ENCODE results near the gene SAFB2. TPM values are rescaled to one million over a fixed set of nuclear protein-coding genes. Genes with fewer than 3 reads are reported as not detected.

SAFB2 gene
- total RNA-seq, 6 donors from 2014 or later = 41.8 to 273 (median 94.5) TPM

- TF ChIP-seq POLR2AphosphoS5 (IDR thresholded peaks at IDR 0.05) = no peak
- no peaks in the 10 kb centered on the region for H3K27me3 ChIP-seq
- H3K36me3 ChIP-seq = peaks cover 69 to 100% (median 99%) of the 10 kb centered on the region in 4 donors
- WGBS, 2 donors = 95 to 97% methylated on average over 62 to 67 of the region's 67 CpGs
- H3K27ac ChIP-seq = no peak overlapping the region
- no peak overlapping the region for H3K4me3 ChIP-seq
- DNase-seq (peak in 1 of 2 donors; percentile 85), ATAC-seq (ENCODE audit: low FRiP score in 2 of 2) (no peak)
- H3K4me1 ChIP-seq = no peaks in the 10 kb centered on the region
- no peaks in the 10 kb centered on the region for H3K9me3 ChIP-seq
These were observed 29.0 kb downstream of the SAFB2 start for GRCh38 chr19:5593343-5594255.

GRCh38 chr19:5592531-5593342 is 29.8 kb downstream of the SAFB2 start:
- no peak overlapping the region for H3K4me3 ChIP-seq
- no peaks in the 10 kb centered on the region for H3K4me1 ChIP-seq
- TF ChIP-seq POLR2A (IDR thresholded peaks at IDR 0.05) (no peak), CTCF (IDR thresholded peaks at IDR 0.05) (no peak), EP300 (IDR thresholded peaks at IDR 0.05) (no peak), POLR2AphosphoS5 (IDR thresholded peaks at IDR 0.05) (no peak)
- H3K36me3 ChIP-seq = peaks cover 64 to 100% (median 99%) of the 10 kb centered on the region in 4 donors
- DNase-seq = no peak
- no peak for ATAC-seq (ENCODE audit: low FRiP score in 2 of 2)
- WGBS, 2 donors = 91% methylated on average over 24 of the region's 24 CpGs
- no peaks in the 10 kb centered on the region for H3K9me3 ChIP-seq
- no peak overlapping the region for H3K27ac ChIP-seq
- no peaks in the 10 kb centered on the region for H3K27me3 ChIP-seq

- WGBS, 2 donors = 93 to 96% methylated on average over 17 of the region's 17 CpGs
- TF ChIP-seq CTCF (IDR thresholded peaks at IDR 0.05) = no peak
- TF ChIP-seq EP300 (IDR thresholded peaks at IDR 0.05) = no peak
- no peak for TF ChIP-seq POLR2AphosphoS5 (IDR thresholded peaks at IDR 0.05)
- no peak for TF ChIP-seq POLR2A (IDR thresholded peaks at IDR 0.05)
- H3K4me3 ChIP-seq = no peak overlapping the region
- peaks cover 57 to 100% (median 99%) of the 10 kb centered on the region in 4 donors for H3K36me3 ChIP-seq
- H3K27ac ChIP-seq = no peak overlapping the region
- no peaks in the 10 kb centered on the region for H3K27me3 ChIP-seq
- DNase-seq (no peak), ATAC-seq (ENCODE audit: low FRiP score in 2 of 2) (no peak)
- no peaks in the 10 kb centered on the region for H3K4me1 ChIP-seq
- H3K9me3 ChIP-seq = no peaks in the 10 kb centered on the region
These were observed 31.1 kb downstream of the SAFB2 start for GRCh38 chr19:5591476-5591875.

DNA sequence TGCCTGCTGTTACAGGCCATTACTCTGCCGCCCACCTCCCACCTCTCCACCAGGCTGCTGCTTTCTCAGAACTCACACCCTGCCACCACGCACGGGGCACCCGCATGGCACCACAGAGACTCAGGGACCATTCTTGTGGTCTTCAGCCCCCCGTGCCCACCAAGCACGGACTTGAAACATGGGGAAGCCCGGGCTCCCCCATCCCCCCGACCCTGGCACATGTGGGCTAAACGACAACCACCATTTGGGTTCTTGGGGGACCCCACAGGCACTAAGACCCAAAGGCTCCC is 31.8 kb downstream of the SAFB2 start:
- TF ChIP-seq EP300 (IDR thresholded peaks at IDR 0.05) (no peak), CTCF (IDR thresholded peaks at IDR 0.05) (no peak), POLR2A (IDR thresholded peaks at IDR 0.05) (no peak), POLR2AphosphoS5 (IDR thresholded peaks at IDR 0.05) (no peak)
- DNase-seq = no peak
- 97 to 99% methylated on average over 9 of the region's 9 CpGs for WGBS, 2 donors
- no peak overlapping the region for H3K4me3 ChIP-seq
- peaks cover 0 to 4% (median 0%) of the 10 kb centered on the region in 4 donors for H3K4me1 ChIP-seq
- no peaks in the 10 kb centered on the region for H3K27me3 ChIP-seq
- H3K36me3 ChIP-seq = peaks cover 52 to 100% (median 97%) of the 10 kb centered on the region in 4 donors
- no peak for ATAC-seq (ENCODE audit: low FRiP score in 2 of 2)
- H3K27ac ChIP-seq = no peak overlapping the region
- no peaks in the 10 kb centered on the region for H3K9me3 ChIP-seq

- Histone ChIP-seq H3K4me3 (no peak overlapping the region), H3K36me3 (peaks cover 51 to 97% (median 96%) of the 10 kb centered on the region in 4 donors), H3K4me1 (peaks cover 0 to 5% (median 0%) of the 10 kb centered on the region in 4 donors), H3K27me3 (no peaks in the 10 kb centered on the region), H3K27ac (no peak overlapping the region), H3K9me3 (no peaks in the 10 kb centered on the region)
- 93% methylated on average over 13 to 22 of the region's 22 CpGs for WGBS, 2 donors
- ATAC-seq (ENCODE audit: low FRiP score in 2 of 2) = no peak
- no peak for TF ChIP-seq POLR2A (IDR thresholded peaks at IDR 0.05)
- TF ChIP-seq POLR2AphosphoS5 (IDR thresholded peaks at IDR 0.05) = no peak
- TF ChIP-seq EP300 (IDR thresholded peaks at IDR 0.05) = no peak
- TF ChIP-seq CTCF (IDR thresholded peaks at IDR 0.05) = no peak
- no peak for DNase-seq
These were observed 32.3 kb downstream of the SAFB2 start for GRCh38 chr19:5590151-5590864.
